Non-pigmented ciliary epithelial cell (primary cell): ENCODE data around the gene AKAP10.
"Not testable (repeated sequence)": the region's sequence is repeated elsewhere in the genome, so short reads cannot be mapped to it uniquely, and the experiment has no call there.

Experiments
- DNase-seq: peaks from one replicate; pipeline ENCODE4 v3.0.0-alpha.2; 2010; ENCODE audit warnings: low read depth

Gene AKAP10

DNA sequence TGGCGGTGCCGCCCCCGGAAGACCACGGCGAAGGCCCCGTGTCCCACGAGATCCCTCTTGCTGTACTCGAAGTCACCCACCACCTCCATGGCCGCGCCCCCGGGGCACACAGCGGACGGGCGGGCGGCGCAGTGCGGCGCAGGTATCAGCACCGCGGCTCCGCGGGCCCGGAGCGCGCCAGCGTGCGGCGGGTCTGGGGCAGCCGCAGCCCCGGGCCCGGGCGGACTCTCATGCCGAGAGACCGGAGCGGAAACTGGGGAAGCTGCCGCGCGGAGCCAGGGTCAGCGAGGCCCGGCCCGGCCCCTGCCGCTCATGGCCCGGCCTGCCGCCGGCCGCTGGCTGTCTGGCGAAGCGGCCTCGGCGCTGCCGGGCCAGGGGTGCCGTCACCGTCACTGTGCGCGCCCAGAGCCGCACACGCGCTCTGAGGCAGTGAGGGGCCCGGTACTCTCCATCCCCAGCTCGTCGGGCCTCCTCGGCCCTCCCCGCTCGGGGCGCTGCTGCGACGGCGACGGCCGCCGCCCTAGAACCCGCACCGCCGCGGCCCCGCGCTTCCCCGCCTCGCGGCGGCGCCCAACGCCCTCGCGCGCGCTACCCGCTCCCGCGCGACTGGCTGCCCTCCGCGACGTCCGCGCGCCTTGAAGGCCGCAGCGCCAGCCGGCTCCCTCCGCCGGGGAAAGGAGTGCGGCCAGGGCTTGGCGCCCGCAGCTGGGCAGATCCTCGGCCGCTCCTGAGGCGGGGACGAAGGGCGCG lies 110.1 kb downstream of the AKAP10 start, which contains the start of gene ULK2:
TSS of gene ULK2 (minus strand) at position 608 of the 750 bp plus-strand sequence. CDS start at position 89, 519 bp downstream.
- peak; percentile 15 for DNase-seq

DNA sequence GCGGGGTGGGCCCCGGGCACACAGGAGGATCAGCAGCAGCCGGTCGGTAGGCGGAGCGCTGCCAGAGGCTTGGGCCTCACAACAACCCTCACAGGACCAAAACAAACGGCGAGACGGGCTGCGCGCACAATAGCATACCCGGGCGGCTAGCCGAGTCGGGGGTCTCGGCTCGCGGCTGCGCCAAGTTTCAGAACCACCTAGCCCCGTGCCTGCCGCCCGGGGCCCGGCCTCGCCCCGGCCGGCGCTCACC lies 110.6 kb downstream of the AKAP10 start:
- DNase-seq, result peak; percentile 6

DNA sequence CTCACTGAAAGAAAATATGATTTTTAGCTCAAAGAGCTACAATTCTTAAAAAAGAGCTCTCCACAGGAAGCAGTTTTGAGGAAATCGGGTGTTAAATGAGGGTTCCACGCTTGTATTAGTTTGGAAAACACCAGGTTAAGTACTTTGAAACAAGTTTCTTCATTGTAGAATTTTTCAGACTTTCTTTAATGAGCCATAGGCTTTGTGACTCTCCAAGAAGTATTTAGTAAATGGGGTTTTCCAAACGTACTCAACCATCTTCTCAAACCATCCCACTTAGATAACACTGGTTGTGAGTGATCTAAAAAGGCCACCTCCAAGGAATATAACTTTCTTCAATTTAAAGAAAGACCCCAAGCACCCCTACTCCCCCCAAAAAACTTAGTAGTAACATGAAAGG lies 112.6 kb downstream of the AKAP10 start:
- DNase-seq, result no peak

DNA sequence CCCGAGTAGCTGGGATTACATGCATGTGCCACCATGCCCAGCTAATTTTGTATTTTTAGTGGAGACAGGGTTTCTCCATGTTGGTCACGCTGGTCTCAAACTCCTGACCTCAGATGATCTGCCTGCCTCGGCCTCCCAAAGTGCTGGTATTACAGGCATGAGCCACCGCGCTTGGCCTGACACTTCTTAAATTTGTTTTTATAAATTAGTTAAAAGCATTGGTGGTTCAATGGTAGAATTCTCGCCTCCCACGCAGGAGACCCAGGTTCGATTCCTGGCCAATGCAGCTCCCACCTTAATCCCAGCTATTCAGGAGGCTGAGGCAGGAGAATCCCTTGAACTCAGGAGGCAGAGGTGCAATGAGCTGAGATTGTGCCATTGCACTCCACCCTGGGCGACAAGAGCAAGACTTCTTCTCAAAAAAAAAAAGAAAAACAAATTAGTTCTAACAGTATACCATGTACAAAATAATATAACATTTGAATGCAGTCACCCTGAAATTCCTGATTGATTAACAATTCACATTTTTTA lies 116.9 kb downstream of the AKAP10 start:
- not testable (repeated sequence) for DNase-seq

DNA sequence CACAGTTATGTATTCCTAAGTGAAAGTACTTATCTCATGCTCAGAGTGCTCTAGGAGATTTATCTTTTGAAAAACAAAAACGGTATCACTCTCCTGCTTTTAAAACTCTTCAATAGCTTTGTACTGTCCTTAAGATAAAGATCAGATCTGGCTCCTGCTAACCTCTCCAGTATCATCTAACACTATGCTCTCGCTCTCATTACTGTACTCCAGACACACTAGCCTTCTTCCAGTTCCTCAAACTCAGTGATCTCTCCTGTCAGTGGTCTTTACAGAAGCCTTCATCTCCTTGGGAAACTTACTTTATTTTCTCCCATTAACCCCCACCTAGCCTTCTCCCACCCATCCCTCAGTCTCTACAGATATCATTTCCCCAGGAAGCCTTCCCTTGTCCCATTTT lies 120.0 kb downstream of the AKAP10 start:
- no peak for DNase-seq
